NCI-H2227 (cell line): Measurements from ENCODE around the gene PDE9A.
"Not testable (repeated sequence)": the region's sequence is repeated elsewhere in the genome, so short reads cannot be mapped to it uniquely, and the experiment has no call there.

Experiments
- DNase-seq: peaks from one replicate; lab custom pipeline; 2025; ENCODE audit not compliant: unreplicated experiment; lab: John Stamatoyannopoulos, UW

PDE9A gene

DNA sequence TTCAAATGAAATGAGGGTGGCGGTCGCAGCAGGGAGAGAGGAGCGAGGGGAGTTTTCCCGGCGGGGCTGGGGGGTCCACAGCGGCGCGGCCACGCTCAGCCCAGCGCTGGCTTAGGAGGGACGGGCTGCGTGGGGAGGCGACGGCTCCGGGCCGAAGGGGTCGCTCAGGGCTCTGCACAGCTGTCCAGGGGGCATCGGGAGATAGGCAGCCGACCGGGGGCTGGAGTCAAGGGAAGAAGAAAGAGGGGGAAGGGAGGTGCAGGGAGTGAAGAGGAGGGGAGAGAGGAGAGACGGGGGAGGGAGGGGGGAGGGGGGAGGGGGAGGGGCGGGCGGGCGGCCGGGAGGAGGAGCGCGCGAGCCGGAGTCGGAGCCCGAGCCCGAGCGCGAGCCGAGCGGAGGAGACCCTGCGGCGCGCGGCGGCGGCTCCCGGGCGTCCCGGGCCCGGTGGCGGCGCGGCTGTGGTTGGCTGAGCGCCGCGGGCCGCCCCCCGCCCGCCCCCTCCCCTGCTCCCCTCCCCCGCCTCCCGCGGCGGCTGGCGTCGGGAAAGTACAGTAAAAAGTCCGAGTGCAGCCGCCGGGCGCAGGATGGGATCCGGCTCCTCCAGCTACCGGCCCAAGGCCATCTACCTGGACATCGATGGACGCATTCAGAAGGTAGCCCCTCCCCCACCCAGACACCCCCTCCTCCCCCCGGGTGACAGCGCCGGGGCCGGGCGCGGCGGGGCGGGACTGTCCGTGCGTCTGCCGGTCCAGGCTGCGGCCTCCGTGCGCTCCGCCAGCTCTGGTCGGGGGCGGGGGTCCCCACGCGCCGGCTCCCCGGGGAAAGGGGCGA is at the start of gene PDE9A:
PDE9A (plus strand) TSS at position 391 of the 831 bp plus-strand sequence; CDS start at position 585, 194 bp downstream.
- peak; percentile 82 for DNase-seq

DNA sequence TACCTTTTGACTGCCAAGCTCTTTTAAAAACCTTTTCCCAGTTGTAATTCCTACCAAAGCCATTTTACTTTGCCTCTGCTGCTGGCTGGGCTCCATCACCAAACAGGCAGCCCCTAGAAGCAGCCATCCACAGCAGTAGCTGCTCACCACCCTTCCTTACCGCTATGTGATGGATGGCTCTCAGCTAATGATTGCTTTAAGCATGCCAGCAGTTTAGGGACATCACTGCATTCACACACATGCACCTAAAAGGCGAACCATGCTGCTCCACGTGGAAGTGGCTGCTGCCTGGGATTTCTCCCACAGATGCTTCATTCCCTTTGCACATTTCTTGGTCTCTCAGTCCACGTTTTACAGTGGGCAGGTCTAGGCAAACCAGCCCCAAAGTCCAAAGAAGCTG is 46.3 kb upstream of the PDE9A start:
- DNase-seq, result no peak

DNA sequence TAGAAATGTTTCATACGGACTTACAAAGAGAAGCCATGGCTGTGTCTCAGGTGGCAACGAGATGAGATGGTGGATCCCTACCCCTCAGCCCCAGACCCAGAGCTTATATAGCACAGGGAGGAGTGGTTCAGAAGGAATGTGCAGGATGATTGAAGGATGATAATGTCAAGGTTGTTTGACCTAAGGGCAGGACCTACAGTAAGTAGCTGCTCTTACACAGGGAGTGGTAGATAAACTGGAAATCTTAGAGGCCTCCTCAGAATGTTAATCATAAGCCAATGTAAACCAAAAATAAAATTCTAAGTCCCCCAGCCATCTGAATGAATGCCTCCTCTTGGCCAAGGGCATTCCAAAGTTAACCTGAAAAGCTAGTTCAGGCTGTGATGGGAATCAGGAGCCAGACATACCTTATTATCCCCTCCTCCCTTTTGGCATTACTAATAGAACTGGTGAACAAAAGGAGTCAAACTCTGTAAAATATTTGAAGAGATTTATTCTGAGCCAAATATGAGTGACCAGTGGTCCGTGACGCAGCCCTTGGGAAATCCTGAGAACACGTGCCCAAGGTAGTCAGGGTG is 45.8 kb upstream of the PDE9A start:
- no peak for DNase-seq

DNA sequence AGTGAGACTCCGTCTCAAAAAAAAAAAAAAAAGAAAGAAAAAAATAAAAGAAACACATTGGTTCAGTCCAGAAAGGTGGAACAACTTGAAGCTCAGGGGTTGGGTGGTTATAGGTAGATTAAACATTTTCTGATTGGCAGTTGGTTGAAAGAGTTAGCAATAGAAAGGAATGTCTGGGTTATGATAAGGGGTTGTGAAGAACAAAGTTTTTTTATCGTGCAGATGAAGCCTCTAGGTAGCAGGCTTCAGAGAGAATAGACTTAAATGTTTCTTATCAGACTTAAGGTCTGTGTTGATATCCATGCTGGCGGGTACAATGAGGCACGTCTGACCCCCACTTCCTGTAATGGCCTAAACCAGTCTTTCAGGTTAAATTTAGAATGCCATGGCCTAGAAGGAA is 45.0 kb upstream of the PDE9A start:
- DNase-seq, result no peak

DNA sequence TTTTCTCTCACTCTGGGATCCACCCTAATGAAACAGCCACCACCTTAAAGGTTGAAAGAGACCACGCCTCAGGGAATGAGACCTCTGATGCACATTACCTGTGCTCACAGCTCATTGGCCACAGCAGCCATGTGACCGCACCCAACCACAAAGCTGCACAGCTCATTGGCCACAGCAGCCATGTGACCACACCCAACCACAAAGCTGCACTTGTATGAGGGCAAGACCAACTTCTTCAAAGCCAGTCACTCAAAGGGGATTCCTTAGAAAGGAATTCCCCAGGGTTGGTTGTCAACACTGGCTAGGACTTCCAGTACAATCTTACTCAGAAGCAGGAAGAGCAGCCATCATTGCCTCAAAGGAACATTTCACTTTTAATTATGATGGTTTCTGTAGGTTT is 43.6 kb upstream of the PDE9A start:
- DNase-seq, result no peak

DNA sequence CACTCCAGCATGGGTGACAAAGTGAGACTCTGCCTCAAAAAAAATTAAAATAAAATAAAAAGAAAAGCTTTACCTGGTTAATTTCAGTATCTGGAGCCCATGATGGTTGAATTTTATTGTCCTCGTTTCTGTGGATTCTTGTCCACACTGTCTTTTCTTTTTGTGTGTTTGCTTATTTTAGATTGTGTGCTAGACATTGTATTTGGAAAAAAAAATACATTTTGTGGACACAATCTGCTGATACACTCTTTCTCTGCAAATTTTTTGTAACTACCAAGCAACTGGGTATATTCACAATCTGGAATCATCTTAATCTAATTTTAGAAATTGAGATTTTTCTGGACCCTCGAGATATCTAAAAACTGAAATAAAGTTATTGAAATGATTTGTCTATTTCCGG is 41.6 kb upstream of the PDE9A start:
- no peak for DNase-seq

DNA sequence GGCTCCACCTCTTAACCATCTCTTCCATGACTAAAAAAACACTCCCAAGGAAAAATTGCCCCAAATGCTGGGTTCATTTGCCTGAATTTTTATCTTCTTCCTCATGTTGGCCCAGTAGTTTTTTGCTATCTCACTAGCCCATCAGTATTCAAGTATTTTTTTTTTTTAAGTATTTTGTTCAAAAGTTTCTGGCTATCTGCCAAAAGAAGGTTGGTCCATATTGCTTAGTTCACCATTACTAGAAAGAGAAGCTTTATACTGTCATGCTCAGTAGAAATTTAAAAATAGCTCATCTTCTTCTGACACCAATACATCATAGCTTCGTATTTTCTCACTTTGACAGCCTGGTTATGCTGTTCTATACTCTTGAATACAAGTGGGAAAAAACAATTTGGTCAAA is 41.0 kb upstream of the PDE9A start:
- no peak for DNase-seq

DNA sequence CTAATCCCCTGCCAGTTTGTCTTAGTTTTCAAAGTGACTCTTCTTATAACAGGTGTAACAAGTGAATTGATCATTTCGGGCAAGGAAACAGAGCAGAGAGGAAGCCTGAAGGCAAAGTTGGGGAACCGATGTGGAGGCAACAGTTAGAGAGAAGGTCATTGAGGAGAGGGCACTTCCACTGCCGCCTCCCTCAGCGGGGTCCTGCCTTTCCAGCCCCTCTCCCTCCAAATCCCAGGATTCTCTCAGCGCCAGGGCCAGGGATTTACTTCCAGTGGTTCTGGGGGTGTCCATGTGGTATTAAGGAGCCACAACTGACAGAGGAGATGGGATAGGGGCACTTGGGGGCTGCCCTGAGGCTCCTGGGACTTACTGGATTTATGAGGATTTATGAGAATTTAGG is 39.7 kb upstream of the PDE9A start:
- no peak for DNase-seq

DNA sequence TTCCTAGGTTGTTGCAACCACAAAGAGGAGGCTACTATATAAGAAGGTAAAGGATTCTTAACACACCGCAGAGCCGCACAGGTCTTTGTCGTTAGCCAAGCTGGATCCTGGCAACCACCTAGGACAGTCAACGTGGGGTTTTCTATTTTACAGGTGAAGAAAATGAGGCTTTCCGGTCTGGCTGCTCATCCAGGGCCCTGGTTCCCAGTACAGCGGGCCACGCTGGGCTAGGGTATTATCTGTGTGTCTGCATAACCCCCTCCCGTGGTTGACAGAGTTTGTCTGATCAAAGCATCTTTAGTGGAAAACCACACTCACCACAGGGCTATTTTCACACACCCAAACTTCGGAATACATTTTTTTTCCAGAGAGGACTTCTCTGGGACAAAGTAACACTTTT is 39.0 kb upstream of the PDE9A start:
- no peak for DNase-seq

DNA sequence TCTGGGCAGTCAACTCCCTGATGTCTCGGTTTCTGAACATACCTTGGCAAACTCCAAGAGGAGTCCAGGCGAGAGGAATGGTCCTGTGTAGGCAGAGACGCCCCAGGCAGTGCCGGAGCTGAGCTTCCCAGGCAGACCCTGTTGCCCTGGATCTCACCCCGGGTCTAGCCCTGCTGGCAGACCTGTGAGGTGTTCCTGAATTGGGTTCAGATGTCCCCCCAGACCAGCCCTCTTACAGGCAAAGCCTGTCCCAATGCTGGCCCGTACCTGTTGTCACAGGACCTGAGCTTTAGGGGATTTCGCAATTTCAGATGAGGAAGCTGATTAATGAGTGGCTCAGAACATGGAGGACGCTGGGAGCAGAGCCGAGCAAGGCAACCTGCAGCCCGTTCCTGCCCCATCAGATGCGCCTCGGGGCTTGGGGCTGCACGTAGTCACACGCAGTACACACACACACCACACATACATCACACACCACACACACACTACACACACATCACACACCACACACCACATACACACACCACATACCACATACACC is 38.5 kb upstream of the PDE9A start:
- peak; percentile 37 for DNase-seq

DNA sequence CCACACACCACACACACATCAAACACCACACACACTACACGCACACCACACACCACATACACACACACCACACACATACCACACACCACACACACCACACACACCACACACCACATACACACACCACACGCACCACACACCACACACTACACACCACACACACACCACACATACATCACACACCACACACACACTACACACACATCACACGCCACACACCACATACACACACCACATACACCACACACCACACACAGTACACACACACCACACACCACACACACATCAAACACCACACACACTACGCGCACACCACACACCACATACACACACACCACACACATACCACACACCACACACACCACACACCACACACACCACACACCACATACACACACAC is 38.0 kb upstream of the PDE9A start:
- DNase-seq, result not testable (repeated sequence)

DNA sequence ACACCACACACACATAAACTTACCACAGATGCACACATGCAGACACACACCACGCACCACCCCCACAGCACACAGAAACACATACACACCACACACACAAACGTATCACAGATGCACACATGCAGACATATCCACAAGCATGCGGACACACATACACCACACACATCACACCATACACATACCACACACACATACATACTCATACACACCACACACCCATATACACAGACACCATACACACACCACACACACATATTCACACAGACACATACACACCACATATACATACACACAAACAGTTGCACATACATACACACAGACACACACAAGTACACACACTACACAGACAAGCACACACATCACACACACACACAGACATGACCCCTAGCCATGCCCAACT is 37.5 kb upstream of the PDE9A start:
- DNase-seq, result no peak

DNA sequence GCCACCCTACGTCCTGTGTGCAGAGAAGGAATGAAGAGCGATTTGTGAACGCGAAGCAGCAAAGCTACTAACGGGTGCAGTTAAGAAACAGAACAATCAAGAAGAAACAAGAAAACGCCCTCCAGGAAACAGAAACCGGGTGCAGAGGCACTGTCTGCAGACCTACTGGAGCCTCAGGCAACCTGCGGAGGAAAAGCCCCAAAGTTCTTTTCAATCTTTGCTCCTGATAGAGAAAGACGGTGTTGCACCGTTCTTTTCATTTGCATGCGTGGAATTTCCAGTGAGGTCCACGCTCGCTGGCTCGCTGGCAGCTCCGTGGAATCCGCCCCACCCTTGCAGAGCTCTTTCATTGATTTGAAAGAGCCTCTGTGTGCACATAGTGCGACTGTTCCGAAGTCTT is 37.0 kb upstream of the PDE9A start:
- DNase-seq, result no peak

DNA sequence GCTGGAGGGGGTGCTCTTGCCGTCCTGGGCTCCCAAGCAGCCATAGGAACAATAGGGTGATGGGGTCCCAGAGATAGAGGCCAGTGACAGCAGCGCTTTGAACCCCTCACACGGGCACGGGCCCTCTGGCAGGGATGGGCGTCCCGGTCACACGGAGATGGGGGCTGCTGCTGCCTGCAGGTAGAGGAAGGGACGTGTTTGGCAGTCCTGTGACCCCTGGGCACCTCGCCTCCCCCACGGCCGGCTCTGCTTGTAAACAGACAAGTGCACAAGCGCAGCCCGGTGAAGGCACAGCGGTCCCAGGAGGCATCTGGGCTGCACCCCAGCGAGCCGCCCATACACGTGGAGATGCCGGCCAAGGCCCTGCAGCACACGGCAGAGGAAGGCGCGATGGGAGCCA is 36.5 kb upstream of the PDE9A start:
- no peak for DNase-seq

DNA sequence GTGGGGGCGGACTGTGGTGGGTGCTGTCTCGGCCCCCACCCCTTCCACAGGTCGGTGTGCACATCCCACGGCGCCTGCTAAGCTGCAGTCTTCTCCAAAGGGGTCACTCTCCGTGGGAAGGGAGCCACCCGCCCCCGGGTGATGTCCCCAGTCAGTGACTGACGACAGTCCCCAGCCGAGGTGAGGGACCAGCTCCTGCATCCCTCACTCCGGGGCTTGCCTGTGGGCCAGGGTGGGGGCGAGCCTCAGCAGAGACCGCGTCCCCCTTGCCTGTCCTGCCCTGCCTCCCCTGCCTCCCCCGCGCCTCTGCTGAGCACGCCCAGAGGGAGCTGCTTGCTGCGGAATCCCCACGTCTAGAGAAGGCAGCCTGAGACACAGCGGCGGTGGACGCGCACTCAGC is 35.9 kb upstream of the PDE9A start:
- DNase-seq, result no peak

DNA sequence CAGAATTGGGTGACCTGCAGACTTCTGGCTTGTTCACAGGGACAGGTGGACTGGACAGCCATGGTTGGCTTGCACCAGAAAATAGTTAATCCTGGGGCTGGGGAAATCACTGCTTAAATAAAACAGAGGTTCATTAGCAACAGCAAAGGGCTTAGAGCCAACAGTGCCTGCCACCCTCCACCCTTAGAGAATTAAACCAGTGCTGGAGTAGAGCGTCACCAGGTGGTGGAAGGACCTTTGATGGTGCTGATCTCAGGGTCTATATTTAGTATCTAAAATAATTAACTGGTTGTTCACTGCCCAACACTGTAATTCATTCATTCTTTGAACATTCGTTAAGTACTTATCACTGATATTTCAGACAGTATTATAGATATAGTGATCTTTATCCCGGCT is 34.7 kb upstream of the PDE9A start:
- no peak for DNase-seq

DNA sequence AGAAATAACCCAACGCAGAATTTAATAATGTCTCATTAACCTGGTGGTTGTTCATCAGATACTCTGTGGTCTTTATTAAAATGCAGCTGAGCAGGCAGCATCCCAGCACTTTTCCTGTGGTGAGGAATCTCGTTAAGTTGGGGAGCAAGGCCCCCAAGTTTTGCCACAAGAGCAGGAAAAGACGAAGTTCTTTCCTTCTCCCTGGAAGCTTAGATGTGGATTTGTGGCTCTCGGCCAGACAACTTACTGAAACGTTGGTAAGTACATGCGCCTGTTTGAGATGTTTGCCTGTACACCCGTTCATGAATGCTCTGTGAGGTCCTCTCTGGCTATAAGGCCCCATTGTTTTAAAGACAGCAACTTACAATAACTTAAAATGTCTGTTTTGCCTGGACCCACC is 34.3 kb upstream of the PDE9A start:
- no peak for DNase-seq

DNA sequence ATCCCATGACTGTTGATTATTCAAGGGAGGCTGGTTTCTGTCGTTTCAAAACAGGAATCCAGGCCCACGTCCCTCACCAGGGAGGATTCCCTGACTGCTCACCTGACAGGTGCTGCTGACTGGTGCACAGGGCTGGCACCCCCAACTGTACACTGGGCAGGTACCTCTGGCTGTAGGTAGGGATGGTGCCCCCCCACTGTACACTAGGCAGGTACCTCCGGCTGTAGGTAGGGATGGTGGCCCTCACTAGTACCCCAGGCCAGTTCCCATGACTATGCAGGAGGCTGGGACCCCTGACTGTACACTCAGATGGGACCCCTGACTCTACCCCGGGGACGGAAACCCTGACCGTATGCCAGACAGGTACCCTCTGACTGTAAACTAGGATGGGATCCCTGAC is 33.6 kb upstream of the PDE9A start:
- DNase-seq, result no peak

DNA sequence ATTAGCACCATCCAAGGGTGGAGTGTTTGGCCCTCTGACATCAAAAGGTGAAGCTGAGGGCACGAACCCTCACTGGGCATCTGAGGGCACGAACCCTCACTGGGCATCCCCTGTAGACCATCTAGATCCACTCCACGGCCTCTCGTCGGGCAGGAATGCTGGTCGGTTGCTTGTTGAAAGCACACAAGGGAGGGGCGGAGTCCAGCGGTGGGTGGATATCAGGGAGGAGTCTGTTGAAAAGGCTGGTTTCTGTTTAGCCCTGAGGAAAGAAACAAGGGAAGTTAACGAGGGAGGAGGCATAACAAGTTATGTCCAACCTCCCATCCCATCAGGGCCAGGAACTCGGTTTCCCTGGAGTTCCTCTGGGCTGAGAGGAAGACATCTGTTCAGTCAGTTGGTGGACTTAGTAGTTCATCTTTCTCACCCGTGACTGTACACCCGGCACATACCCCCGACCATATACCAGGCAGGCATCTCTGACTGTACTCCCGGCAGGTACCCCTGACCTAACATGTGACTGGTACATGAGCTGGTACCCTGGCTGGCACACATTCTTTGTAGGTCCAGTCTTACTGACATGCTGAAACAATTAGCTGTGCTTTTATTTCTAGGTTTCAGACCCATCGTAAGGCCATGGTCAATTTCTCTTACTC is 32.1 kb upstream of the PDE9A start:
- no peak for DNase-seq

DNA sequence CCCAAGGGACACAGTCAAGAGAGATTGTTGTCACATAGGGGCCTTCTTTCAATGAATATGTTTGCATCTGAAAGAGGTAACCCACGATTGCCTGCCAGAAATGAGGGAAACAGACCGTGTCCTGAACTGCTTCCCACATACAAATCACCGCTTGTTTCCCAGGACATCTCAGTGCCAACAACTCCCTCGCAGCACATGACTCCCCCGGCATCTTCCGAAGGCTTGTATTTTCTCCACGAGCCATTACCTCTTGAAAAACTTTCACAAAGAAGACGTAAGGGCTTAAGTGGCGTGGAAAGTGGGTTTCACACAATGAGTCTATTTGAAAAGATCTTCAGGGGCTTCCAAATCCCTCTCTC is 31.6 kb upstream of the PDE9A start:
- no peak for DNase-seq

DNA sequence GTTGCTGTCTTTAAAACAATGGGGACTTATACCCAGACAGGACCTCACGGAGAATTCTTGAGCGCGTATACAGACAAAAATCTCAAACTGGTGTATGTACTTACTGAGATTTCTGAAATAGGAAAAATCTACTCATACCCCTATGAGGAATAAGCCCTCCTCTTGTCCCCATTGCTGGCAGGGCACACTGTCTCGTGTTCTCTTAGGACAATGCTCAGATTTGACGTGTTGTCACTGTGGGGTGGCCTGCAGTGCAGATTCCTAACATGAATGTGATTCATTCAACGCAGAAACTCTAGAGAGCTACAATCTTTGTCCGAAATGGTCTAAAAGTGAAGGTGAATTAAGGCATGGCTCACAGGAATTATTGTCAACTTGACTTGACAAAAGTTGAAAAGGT is 31.1 kb upstream of the PDE9A start:
- no peak for DNase-seq

DNA sequence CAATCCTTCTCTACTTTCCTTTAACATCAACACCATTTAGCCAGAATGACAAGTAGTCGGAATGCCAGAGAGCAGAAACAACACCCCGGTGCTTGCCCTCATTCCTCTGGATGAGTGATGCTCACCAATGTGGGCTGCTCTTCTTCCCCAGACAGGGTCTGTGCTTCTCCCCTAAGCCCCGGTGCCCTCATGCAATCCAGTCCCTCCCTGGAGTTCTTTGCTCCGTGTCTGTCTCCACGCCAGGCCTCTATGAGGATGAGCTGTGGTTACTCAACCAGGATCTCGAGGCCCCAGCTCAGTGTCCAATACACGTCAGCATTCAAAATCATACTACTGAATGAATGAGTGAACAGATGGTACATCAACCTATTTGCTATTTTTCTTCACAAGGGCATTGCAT is 29.7 kb upstream of the PDE9A start:
- no peak for DNase-seq
